ENCODE data around the gene SLC22A23. TPM values are rescaled to one million over a fixed set of nuclear protein-coding genes. Genes with fewer than 3 reads are reported as not detected.
A peak's percentile ranks its signal among the peaks of the same experiment; 100 is the strongest.

SLC22A23 gene
- total and polyA plus RNA-seq, 7 donors = 8.1 to 18.7 (median 12.0) TPM

DNA sequence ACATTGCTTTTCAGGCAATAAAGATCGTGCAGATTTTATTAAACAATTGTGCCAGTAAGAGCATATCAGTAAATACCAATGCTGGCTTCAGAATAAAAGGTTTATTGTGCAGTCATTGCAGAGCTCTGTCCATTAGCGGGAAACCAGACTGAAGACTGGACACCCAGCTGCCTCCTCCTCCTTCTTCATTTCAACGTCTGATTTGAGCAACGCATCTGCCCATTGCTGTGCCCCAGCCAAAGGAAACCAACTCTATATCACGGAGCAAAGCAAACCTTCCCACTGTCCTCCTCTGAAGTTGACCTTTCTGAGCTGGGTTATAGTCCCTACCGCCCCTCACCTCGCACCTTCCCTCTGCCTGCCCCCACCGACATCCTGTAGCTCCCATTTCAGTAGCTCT, 80.8 kb downstream of the SLC22A23 start:
- peaks cover 0 to 23% (median 2%) of the 10 kb centered on the region in 4 donors for H3K4me1 ChIP-seq
- H3K4me3 ChIP-seq = no peak overlapping the region
- H3K27me3 ChIP-seq = no peaks in the 10 kb centered on the region
- H3K36me3 ChIP-seq = no peaks in the 10 kb centered on the region
- no peak for TF ChIP-seq POLR2AphosphoS5 (IDR thresholded peaks at IDR 0.05)
- DNase-seq = peak; percentile 27
- no peaks in the 10 kb centered on the region for H3K9me3 ChIP-seq
- intact Hi-C loops (cut with DNase I) = no loop called here
- H3K27ac ChIP-seq = peak overlapping the region in 2 of 4 donors; percentile 25 to 40
- 73 to 79% methylated on average over 8 of the region's 8 CpGs for WGBS, 2 donors

DNA sequence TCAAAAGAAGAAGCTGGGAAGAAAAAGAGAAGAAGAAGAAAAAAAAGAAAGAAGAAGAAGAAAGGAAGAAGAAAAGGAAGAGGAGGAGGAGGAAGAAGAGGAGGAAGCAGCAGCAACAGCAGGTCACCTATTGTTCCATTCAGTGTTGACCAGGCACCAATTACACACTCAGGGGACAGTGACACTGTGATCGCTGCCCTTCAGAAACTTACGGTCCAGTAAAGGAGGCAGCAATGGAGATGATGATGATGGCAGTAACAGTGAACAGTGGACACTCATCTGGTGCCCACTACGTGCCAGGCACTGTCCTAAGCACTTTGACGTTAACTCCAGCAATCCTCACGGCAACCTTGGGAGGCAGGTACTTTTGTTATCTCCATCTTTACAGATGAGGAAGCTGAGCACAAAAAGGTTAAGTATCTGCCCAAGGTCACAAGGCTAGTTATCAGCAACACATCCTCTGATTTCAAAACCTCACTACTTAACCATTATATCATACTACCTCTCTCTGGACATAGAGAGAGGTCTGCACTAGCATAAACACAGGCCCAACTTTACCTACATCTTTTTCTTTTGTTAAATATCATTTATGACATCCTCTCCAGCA, 83.2 kb downstream of the SLC22A23 start:
- Histone ChIP-seq H3K27ac (no peak overlapping the region), H3K36me3 (no peaks in the 10 kb centered on the region), H3K4me3 (no peak overlapping the region), H3K27me3 (no peaks in the 10 kb centered on the region), H3K4me1 (peaks cover 0 to 24% (median 8%) of the 10 kb centered on the region in 4 donors), H3K9me3 (no peaks in the 10 kb centered on the region)
- intact Hi-C loops (cut with DNase I) = no loop called here
- TF ChIP-seq, protein P1, sequence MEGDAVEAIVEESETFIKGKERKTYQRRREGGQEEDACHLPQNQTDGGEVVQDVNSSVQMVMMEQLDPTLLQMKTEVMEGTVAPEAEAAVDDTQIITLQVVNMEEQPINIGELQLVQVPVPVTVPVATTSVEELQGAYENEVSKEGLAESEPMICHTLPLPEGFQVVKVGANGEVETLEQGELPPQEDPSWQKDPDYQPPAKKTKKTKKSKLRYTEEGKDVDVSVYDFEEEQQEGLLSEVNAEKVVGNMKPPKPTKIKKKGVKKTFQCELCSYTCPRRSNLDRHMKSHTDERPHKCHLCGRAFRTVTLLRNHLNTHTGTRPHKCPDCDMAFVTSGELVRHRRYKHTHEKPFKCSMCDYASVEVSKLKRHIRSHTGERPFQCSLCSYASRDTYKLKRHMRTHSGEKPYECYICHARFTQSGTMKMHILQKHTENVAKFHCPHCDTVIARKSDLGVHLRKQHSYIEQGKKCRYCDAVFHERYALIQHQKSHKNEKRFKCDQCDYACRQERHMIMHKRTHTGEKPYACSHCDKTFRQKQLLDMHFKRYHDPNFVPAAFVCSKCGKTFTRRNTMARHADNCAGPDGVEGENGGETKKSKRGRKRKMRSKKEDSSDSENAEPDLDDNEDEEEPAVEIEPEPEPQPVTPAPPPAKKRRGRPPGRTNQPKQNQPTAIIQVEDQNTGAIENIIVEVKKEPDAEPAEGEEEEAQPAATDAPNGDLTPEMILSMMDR (IDR thresholded peaks at IDR 0.05) = no peak
- peak; percentile 10 for DNase-seq
- 87 to 93% methylated on average over 5 of the region's 5 CpGs for WGBS, 2 donors

DNA sequence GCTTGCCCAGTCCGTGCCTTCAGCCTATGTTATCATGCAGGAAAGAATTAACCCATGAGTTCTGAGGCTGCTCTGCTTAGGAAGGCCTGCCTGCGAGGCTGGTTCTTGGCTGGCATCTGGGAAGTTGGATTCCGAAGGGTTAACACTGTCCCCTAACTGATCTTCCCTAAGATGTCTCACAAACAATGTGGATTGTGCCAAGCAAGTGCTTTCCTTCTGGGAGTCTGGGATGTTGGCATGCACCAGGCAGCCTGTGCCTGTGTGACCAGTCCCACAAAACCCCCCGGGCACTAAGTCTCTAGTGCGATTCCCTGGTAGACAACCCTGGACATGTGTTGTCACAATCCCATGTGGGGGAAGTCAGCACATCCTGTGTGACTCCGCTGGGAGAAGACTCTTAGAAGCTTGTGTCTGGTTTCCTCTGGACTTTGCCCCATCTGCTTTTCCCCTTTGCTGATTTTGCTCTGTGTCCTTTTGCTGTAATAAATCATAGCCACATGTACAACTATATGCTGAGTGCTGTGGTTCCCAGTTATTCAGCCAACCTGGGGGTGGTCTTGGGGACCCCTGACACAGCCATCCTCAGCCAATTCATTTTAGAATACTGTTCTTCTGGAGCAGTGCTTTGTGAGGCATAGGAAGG, 83.8 kb downstream of the SLC22A23 start:
- Histone ChIP-seq H3K4me1 (peaks cover 0 to 24% (median 8%) of the 10 kb centered on the region in 4 donors), H3K4me3 (no peak overlapping the region), H3K9me3 (no peaks in the 10 kb centered on the region), H3K36me3 (no peaks in the 10 kb centered on the region), H3K27me3 (no peaks in the 10 kb centered on the region), H3K27ac (no peak overlapping the region)
- intact Hi-C loops (cut with DNase I) = no loop called here
- peak; percentile 48 for DNase-seq
- WGBS, 2 donors = 55 to 76% methylated on average over 6 of the region's 6 CpGs
- TF ChIP-seq POLR2AphosphoS5 (IDR thresholded peaks at IDR 0.05) (no peak), EP300 (IDR thresholded peaks at IDR 0.05) (no peak), POLR2A (IDR thresholded peaks at IDR 0.05) (no peak)
- TF ChIP-seq, protein P1 (IDR thresholded peaks at IDR 0.05) = no peak

DNA sequence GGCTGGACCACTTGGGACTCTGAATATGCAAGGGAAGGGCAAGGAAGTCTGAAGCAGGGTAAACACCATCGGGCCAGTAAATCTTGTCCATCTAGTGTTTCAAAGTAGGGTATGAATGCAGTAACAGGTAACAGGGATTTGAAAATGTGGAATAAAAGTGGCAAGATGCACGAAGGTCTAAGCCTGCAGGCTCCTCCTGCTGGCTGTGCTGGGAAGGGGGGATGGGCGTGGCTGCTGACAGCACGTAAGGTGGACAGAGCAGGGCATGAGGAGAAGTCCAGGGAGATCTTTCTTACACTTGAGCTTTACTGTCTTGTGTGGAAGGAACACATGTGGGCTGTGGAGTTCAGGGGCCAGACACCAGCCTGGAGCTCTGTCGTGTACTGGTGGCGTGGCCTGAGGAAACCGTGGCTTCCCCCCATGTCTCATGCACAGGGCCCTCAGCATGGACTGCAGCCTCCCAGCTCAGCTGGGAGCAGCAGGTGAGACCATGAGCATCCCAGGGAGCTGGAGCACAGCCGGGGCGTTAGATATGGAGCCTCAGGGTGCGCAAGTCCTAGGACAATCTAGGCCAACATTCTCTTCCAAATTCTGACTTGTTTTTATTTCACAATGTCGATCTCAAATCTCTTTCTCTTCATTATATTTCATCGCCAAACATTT, 84.5 kb downstream of the SLC22A23 start:
- no peak overlapping the region for H3K27ac ChIP-seq
- intact Hi-C loops (cut with DNase I) = no loop called here
- WGBS, 2 donors = 74 to 89% methylated on average over 12 of the region's 12 CpGs
- no peaks in the 10 kb centered on the region for H3K27me3 ChIP-seq
- H3K9me3 ChIP-seq = no peaks in the 10 kb centered on the region
- no peak overlapping the region for H3K4me3 ChIP-seq
- DNase-seq = peak; percentile 56
- H3K4me1 ChIP-seq = peaks cover 0 to 17% (median 8%) of the 10 kb centered on the region in 4 donors
- TF ChIP-seq POLR2A (IDR thresholded peaks at IDR 0.05) (no peak), POLR2AphosphoS5 (IDR thresholded peaks at IDR 0.05) (no peak), EP300 (IDR thresholded peaks at IDR 0.05) (no peak)
- TF ChIP-seq, protein P1 (IDR thresholded peaks at IDR 0.05) = no peak
- H3K36me3 ChIP-seq = no peaks in the 10 kb centered on the region

DNA sequence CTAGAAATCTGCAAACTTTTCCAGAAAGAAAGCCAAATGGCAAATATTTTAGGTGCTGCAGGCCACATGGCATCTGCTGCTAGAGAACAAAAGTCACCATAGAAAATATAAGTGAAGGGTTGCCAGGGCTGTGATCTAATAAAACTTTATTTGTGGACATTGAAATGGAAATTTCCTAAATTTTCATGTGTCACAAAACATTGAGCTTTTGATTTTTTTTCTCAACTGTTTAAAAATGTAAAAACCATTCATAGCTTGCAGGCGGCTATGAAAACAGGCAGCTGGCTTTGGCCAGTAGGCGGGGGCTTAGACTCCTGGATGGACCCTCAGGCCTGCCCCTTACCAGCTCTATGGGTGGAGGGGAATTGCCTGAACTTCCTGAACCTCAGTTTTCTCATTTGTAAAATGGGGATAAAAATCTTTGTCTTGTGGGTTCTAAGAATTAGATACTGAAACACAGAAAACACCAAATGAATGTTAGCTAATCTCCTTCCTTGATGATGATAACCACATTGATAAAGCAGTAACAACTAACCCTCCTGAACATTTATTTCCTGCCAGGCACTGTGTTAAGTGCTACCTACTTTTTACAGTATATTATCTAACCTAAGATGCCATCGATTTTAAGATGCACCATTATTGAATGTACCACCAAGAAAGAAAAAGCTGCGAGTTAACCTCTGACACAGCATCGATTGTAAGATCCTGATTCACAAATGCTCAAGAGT, 85.5 kb downstream of the SLC22A23 start:
- peak; percentile 32 for DNase-seq

More for the DNA sequence above, 85.5 kb downstream of the SLC22A23 start:
- Histone ChIP-seq H3K27ac (no peak overlapping the region), H3K9me3 (no peaks in the 10 kb centered on the region), H3K36me3 (no peaks in the 10 kb centered on the region), H3K4me1 (peaks cover 0 to 14% (median 8%) of the 10 kb centered on the region in 4 donors), H3K4me3 (no peak overlapping the region), H3K27me3 (no peaks in the 10 kb centered on the region)
- intact Hi-C loops (cut with DNase I) = no loop called here
- TF ChIP-seq EP300 (IDR thresholded peaks at IDR 0.05) (no peak), POLR2AphosphoS5 (IDR thresholded peaks at IDR 0.05) (no peak), POLR2A (IDR thresholded peaks at IDR 0.05) (no peak)
- TF ChIP-seq, protein P1 (IDR thresholded peaks at IDR 0.05) = no peak
- WGBS, 2 donors = 90 to 92% methylated on average over 5 of the region's 5 CpGs

All from sigmoid colon (tissue), 7 donors.